GM18520 (cell line): Measurements from ENCODE around the gene BHLHE23.

Experiments used
- ATAC-seq: cut with Tn5 transposase; IDR thresholded peaks from one replicate; pipeline ENCODE4 v1.9.1; 2021; ENCODE audit not compliant: unreplicated experiment

Gene BHLHE23

DNA sequence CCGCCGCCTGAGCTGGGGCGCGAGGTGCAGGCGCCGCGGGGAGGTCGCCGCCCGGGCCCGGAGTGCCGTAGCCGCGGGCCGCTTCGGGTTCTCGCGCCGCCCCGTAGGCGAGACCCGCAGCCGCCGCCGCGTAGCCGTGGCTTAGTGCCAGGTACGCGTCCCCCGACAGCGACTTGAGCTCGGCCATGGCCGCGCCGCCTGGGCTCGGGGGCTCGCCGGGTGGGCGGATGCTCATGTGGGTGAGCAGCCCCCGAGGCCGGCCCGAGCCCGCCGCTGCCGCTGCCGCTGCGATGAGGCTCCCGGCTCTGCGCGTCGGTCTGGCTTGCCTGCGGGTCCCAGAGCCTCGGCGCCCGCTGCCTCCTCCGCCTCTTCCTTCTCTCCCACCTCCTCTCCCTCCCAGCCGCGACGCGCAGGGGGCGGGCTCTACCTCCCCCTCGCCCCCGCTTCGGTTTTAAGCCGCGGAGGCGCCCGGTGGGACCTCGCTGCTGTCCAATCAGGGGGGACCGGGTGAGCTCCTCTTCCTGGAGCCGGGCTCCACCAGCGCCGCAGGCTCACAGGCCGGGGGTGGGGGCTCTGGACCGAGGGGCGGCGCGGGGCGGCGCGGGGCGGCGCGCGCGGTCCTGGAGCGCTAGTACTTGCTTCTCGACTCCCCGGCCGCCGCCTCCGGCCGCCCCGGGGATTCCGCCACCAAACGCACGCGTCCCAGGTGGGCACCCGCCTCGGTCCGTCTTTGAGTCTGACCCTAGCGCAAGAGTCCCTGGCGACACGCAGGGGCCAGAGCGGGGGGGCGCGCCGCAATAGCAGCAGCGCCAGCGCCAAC, at the start of gene BHLHE23:
BHLHE23 (minus strand) TSS at position 425 of the 820 bp plus-strand sequence; CDS start at position 235, 190 bp downstream.
- ATAC-seq: no peak

DNA sequence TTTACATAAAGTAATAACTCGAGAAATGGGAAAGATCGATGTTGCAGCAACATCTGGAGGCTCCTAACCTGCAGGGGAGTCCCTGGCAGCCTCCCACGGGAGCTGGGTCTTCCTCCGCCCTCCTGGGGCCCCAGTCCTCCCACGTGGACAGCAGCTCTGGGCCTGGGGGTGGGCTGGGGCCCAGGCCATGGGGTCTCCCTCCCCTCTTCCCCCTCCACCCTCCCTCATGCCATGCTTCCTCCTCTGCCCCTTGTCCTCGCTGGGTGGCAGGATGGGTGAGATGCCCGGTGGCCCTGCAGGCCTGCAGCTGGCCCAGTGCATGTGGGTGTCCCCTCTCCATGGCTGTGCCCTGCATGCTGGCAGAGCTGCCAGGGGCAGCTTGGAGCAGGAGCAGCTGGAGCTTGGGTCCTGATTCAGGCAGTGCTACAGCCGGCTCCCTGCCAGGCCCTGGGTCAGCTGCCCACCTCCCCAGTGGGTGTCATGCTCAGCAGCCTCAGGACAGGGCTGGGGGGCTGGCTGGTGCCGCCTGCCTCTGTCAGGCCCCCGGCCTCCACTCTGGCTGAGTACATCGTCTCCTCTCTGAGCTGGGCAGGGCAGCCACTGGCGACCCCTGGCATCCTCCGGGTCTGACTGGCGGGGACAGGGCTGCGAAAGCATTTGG, 48.9 kb upstream of the BHLHE23 start:
- ATAC-seq: no peak

DNA sequence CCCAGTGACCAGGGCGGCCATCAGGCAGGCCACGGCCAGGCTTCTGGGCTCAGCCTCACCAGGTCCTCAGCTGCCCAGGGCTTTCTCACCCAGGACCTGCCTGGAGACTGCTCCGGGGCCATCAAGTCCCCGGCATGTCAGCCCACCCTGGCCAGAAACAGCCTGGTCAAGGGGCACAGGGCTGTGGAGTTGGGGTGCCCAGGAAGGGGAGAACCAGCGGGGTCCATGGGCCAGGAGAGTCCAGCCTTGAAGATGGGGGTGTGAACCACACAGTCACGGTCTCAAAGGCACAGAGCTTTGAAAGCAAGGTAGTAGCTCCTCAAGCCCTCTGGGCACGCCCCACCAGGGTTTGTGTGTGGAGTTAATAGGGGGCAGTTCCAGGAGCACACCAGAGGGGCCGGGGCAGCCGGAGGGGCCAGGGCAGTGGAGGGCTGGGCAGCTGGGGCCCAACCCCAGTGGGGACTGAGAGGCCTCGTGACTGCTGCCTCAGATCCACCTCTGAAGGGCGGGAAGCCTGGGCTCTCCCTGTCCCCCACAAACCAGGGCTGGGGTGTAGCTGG, 48.0 kb upstream of the BHLHE23 start:
- no peak for ATAC-seq

DNA sequence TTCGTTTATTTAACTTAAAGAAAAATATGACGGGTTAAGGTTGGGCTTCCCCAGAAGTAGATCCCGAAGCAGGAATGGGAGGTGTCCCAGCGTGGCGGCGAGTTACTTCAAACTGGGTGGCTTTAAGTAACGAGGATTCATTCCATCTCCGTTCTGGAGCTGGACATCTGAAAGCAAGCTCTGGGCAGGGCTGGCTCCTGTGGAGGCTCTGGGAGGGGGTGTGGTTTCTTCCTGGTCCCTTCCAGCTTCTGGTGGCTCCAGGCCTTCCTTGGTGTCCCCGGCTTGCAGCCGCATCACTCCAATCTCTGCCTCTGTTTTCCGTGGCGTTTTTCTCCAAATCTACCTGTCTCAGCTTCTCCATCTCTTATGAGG, 47.3 kb upstream of the BHLHE23 start:
- ATAC-seq: no peak

DNA sequence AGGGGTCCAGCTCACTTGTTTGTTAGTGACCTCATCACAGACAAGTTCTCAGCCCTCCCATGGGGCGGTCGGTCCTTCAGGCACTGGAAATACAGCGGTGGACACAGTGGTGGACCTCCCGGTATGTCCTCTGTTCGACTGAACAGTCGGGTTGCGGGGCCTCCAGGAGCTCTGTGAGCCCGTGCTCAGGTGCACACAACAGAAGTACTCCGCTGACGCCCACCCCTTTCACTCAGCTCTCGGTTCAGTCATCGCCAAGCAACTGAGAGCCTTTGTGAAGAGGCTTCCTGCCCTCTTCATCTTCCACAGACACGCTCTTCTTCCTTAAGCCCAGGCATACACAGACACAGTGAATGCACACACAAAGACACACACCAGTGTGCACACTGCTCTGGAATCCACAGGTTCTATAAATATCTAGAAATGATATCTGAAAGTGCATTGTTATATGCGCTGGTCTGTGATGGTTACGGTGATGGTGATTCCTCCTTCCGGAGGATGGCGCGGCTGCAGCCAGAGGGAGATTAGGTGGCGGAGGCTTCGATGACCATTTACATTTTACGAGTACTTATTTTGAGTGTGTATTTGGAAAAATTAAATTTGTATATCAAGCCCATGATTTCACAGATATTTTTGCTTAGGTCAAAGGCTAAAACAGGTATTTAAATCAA, 46.8 kb upstream of the BHLHE23 start:
- ATAC-seq: no peak

DNA sequence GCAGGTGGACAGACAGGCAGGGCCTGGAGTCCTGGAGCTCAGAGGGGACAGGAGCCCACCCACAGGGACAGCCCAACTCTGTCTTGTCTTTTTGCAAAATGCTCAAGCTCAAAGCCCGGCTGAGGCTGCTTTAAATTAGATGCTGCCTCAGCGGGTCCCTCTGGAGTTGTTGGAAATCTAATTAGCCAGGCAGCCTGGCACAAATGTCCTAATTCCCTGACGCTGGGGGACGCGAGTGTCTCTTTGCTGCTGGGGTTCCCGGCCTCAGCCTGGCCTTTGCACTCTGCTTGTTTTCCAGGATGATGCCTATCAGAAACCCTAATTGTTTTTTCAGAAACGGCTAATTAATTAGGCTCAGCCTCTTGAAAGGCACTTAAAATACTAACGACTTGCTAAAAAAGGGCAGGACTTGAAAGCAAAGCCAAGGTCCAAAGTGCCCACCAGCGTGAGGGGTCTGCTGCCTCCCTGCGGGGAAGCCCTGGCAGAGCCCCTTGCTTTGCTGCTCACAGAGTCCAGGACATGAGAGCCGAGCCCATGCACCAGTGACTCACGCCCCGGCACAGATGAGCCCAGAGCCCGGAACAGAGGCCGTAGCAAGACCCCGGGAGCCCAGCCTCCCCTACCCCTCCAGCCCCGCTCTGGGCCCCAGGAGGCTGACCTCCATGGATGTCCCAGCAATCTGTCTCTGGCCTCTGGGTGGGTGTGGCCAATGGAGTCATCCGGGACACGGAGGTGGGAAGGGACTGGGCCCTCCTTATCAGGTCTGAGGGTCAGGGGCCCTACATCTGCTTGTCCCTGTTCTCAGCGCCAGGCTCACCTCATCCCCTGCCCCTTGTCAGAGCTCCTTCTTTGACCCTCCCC, 46.0 kb upstream of the BHLHE23 start:
- ATAC-seq: no peak

DNA sequence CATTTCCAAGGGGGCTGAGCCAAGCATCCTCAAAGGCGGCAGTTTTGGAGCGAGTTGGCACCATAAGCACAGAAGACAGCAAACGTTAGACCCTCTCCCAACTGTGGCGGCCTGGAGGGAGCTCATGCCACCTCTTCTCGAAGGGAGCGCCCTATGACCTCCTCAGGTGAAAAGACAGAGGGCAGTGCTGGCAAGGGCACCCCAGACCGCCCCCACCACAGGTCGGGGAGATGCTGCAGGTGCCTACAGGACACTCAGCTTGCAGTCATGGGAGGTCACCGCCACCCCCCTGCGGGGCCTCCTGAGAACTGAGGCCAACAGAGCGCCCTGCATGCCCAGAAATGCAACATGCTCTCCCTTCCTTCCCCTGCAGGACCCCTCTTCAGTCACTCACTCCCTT, 45.1 kb upstream of the BHLHE23 start:
- ATAC-seq: no peak

DNA sequence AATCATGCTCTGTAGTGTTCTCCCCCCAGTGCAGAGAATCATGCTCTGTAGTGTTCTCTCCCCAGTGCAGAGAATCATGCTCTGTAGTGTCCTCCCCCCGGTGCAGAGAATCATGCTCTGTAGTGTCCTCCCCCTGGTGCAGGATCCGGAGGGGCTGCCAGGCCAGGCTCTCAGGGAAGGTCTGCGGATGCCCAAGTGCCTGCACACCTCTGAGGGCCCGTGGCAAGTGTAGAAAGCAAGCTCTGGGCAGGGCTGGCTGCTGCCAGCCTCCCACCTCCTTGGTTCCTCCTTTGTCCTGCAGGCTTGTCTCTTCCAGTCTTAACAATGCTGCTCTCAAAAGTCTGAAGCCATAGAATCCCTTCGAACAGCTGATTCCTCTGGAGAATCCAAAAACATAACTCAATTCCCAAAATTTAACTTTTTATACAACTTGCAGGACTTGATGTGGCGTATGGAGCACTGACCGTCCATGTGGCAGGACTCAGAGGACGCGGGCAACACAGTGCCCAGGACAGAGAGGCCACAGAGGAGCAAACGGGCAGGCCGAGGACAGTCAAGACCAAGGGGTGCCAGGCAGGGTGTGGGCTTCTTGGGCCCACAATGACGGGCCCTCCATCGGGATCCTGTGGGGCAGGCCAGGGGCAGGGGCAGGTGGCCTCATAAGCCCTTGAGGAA, 44.6 kb upstream of the BHLHE23 start:
- no peak for ATAC-seq

DNA sequence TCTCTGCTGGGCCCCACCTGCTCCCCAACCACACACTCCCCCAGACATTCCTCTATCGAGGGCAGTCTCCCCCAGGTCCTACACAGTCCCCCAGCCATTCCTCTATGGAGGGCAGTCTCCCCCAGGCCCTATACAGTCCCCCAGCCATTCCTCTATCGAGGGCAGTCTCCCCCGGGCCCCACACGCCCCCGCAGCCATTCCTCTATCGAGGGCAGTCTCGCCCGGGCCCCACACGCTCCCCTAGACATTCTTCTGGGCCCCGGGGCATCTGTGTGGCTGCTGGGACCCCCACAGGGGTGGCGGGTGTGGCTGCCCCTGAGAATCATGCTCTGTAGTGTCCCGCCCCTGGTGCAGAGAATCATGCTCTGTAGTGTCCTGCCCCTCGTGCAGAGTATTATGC, 43.6 kb upstream of the BHLHE23 start:
- ATAC-seq: no peak

DNA sequence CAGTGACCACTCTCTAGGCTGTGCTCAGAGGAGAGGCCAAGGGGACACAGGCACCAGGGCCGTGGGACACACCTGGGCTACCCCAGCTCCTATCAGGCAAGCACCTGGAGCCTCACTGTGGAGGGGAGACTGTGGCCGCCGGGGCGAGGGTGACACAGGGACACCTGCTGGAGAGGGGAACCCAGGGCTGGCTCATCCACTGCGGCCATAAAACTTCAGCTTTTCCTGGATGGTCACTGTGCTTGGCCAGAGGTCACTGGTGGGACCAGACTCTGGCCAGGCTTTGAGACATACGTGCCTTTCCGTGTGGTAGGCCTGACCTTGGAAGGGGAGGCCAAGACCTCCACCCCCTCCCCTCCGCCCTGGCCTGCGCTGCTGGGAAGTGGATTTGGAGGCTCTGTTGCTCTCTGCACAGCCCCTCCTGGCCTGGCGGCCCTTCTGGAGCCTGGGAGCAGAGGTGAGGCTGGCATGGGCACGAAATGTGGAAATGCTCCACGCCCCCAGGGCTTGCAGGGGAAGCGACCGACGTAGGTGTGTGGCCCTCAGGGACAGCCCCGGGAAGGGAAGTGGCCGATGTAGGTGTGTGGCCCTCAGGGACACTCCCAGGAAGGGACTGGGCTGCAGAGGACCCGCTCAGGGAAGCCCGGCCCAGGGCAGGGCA, 42.9 kb upstream of the BHLHE23 start:
- ATAC-seq: no peak

DNA sequence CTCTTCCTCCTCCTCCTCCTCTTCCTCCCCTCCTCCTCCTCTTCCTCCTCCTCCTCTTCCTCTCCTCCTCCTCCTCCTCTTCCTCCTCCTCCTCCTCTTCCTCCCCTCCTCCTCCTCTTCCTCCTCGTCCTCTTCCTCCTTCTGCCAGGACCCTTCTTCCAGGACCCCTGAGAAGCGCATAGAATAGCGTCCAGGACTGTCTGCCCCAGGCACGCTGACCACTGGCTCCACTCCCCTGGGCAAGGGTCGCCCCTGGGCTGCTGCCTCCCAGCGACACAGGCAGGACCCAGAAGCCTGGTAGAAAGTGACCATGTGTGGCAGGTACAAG, 42.4 kb upstream of the BHLHE23 start:
- no peak for ATAC-seq

DNA sequence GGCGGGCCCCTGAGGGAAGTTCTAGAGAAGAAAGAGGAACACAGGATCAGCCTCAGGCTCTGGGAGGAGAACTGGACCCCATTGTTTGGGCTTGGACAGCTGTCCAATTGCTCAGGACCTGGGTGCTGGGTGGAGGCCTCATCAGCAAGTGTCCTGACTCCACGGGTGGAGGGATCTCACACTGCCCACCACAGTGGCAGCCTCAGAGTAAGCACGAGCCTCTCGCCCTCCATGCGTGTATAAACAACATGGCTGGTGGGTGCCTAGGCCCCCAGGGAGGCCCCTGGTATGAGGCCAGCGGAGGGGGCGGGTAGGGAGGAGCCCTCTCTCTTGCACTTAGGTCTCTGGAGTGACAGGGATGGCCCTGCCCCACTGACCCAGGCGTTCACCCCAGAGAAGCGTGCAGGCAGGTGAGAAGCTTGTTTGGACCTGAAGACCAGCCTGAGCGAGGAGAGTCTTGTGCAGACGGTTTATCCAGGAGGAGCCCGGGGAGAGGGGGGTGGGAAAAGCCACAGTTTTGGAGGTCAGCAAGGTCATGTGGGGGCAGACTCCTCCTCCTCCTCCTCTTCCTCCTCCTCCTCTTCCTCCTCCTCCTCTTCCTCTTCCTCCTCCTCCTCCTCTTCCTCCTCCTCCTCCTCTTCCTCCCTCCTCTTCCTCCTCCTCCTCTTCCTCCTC, 41.9 kb upstream of the BHLHE23 start:
- ATAC-seq: no peak

DNA sequence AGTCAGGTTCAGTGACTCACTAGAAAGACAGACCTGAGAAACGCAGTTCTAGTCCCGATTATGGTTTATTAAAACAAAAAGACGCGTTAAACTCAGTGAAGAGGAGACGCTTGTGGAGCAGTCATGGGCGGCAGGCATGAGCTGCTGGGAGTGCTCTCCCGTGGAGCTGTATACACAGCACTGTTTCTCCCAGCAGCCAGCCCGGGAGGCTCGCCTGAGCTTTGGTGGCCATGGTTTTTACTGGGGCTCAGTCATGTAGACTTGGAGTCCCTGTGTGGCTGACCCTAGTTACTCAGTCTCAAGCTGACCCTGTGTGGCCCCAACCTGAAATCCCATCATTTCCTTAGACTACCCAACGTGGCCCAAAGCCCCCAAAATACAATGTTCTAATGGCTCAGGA, 41.2 kb upstream of the BHLHE23 start:
- no peak for ATAC-seq

DNA sequence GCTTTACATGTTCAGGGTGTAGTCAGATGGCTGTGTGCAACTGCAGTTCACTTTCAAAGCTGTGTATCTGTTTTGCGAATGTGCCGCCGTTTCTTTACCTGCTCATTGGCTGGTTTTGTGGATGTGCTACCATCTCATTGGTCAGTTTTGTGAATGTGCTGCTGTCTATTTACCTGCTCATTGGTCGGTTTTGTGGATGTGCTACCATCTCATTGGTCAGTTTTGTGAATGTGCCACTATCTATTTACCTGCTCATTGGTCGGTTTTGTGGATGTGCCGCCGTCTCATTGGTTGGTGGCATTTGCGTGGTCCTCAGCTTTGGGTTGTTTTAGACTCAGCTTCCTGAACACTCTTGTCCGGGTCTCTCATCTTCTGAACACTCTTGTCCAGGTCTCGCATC, 40.5 kb upstream of the BHLHE23 start:
- no peak for ATAC-seq

DNA sequence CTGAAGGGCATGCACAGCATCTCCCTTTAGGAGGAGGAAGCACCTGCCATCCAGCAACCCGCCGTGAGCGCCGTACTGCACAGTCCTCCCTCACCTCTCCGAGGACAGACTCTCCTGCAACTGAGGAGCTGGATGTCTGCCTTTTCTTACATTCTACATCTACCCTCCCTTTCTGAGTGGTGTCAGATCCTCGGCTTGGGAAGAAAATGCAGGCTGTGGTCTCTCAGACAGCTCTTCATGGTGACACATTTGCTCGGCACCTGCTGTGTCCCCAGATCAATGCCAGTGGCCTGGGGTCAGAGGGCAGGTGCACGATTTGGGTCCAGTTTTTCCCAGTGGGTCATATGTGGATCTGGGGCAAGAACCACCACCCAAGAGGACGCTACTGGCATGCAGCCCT, 40.1 kb upstream of the BHLHE23 start:
- ATAC-seq: no peak

DNA sequence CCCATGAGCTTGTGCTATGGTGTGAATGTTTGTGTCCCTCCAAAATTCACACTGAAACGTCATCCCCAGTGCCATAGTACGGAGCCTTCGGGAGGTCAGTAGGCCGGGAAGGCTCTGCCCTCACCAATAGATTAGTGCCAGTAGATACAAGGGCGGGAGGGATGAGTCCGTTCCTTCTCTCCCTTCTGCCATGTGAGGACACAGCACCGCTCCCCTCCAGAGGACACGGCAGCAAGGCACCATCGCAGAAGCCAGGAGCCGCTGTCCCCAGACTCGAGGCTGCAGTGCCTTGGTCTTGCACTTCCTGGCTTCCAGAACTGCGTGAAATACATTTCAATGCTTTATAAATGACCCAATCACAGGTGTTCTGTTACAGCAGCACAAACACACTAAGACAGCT, 39.2 kb upstream of the BHLHE23 start:
- no peak for ATAC-seq

DNA sequence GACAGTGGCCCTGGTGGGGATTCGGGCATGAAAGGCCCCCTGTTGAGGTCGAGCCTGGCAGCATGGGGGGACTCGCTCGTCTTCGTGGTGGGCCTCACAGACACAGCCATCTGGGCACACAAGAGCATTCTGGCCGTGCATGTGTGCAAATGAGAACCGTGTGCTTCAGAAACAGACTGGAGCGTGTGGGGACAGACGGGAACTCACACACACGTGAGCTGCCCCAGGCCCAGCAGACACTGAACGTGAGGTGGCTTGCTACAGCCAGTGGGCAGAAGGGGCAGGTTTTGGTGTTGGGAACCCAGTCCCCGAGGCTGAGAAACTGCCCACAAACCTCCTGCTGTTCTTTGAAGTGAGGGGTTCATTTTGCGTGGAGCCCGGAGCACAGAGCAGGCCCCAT, 38.6 kb upstream of the BHLHE23 start:
- no peak for ATAC-seq

DNA sequence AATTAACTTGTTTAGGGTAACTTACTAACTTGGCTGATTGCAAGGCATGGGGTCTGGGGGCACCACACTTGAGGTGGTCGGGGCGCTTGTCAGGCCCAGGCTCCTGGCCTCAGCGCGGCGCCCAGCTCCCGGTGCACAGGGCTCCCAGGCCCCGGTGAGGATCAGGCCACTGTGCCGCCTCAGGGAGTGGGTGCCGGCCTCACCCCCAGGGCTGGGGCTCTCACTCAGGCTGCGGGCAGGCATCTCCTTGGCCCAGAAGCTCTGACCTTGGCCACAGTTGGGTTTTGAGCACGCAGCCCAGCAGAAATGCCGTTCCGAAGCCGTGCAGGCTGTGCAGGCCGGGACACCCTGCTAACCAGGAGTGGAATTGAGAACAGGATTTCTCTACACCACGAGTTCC, 37.8 kb upstream of the BHLHE23 start:
- ATAC-seq: no peak

DNA sequence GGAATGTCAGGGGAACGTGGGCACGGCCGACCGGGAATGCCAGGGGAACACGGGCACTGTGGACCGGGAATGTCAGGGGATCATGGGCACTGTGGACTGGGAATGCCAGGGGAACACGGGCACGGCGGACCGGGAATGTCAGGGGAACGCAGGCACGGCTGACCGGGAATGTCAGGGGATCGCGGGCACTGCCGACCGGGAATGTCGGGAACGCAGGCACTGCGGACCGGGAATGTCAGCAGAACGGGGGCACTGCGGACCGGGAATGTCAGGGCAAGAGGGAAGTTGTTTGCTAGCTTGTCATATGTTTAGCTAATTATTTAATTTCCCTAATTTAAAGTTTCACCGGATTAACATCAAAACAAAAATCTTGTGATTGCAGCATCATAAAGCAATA, 37.4 kb upstream of the BHLHE23 start:
- no peak for ATAC-seq
